Uterus (tissue), 4 donors: ENCODE data around the gene KLHL8. TPM values are rescaled to one million over a fixed set of nuclear protein-coding genes. Genes with fewer than 3 reads are reported as not detected.

Source experiments
- DNase-seq, 2 donors: peaks; one replicate each; pipeline ENCODE4 v3.0.0-alpha.2; 2019 to 2020
- H3K27ac ChIP-seq, 2 donors: fragments of 200-600 bp; sonication (generic); 1 replicate in 1 of 2; 2 replicates in 1 of 2; pipeline ENCODE4 v1.5.1; 2016 to 2018
- H3K27me3 ChIP-seq, 2 donors: fragments of 200-600 bp; sonication (generic); one replicate each; pipeline ENCODE4 v1.5.1; 2018 to 2019; ENCODE audit warnings: control low read depth in 1 of 2
- H3K36me3 ChIP-seq, 2 donors: fragments of 200-600 bp; sonication (generic); one replicate each; pipeline ENCODE4 v1.5.1; 2019; ENCODE audit warnings: control low read depth in 1 of 2
- H3K4me1 ChIP-seq, 2 donors: fragments of 200-600 bp; sonication (generic); one replicate each; pipeline ENCODE4 v1.5.1; 2018 to 2019; ENCODE audit warnings: control low read depth in 1 of 2
- H3K4me3 ChIP-seq, 2 donors: fragments of 200-600 bp; sonication (generic); 1 replicate in 1 of 2; 2 replicates in 1 of 2; pipeline ENCODE4 v1.5.1; 2018 to 2019; ENCODE audit warnings: mild to moderate bottlenecking in 1 of 2
- H3K9me3 ChIP-seq, 2 donors: fragments of 200-600 bp; sonication (generic); one replicate each; pipeline ENCODE4 v1.5.1; 2019; ENCODE audit warnings: control low read depth in 1 of 2
- CTCF ChIP-seq, 4 experiments: fragments of 200-600 bp in 2 of 4; fragments of 450-650 bp in 2 of 4; sonication (generic) in 2 of 4; IDR thresholded peaks; one replicate each; pipeline ENCODE4 v1.5.1; 2016 to 2019; ENCODE audit warnings: antibody characterized with exemption in 4 of 4, mild to moderate bottlenecking in 2 of 4, moderate library complexity in 1 of 4
- POLR2A ChIP-seq, 2 donors: fragments of 450-650 bp; IDR thresholded peaks; one replicate each; pipeline ENCODE4 v1.6.1; 2016; ENCODE audit warnings: antibody characterized with exemption in 2 of 2, mild to moderate bottlenecking in 1 of 2, moderate library complexity in 1 of 2
- intact Hi-C: fragments of 100-400 bp; cut with DNase I; formaldehyde crosslinking; loops from one replicate; pipeline ENCODE4 v1.15.1; 2023; ENCODE audit warnings: low total_unique reads
- total RNA-seq, 4 donors: library from RNA; depleted of rRNA in 3 of 4; stranded (reverse); fragments of >200 nt in 3 of 4; gene quantifications; one replicate each; pipeline versions ENCODE4 v1.1.0 to v1.2.4, GENCODE V29; 2014 to 2023
- donor health status: DM: yes; HTN: yes; CAD: no.

Gene KLHL8
- total RNA-seq = 10 to 100 TPM in 3 of 4 donors, 1 to 10 TPM in 1; 10.0 to 31.8 (median 24.5) TPM

- intact Hi-C loops = no loop called here
- TF ChIP-seq CTCF (IDR thresholded peaks at IDR 0.05) (peak in 1 of 4 experiments; percentile 30), POLR2A (IDR thresholded peaks at IDR 0.05) (peak; percentile 77 to 85)
Observed at GRCh38 chr4:87220094-87220822, at the start of gene KLHL8. TSS of gene KLHL8 (minus strand) at chr4:87220618. CDS start at chr4:87195539, 25,079 bp downstream.

DNA sequence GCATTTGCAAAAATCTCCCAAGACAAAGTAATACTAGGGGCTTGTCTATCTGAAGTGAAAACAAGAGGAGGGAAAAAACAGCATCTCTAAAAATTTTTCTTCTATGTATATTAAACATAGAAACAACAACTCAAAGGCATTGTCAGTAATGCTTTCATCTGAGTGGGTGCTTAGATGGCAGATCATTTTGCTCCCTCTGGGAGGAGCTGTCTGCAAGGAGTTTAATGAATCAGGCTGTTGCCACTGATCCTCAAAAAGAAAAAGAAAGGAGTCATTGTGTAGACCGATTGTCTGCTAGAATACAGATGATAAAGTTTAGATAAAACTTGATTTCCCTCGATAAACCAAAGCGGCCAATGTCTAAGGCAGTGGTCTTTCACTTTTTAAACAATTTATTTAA is 49.7 kb upstream of the KLHL8 start:
- Histone ChIP-seq H3K4me1 (peaks cover 0 to 9% of the 10 kb centered on the region in 2 donors), H3K9me3 (no peaks in the 10 kb centered on the region), H3K4me3 (no peak overlapping the region), H3K36me3 (no peaks in the 10 kb centered on the region), H3K27me3 (no peaks in the 10 kb centered on the region), H3K27ac (no peak overlapping the region)
- TF ChIP-seq CTCF (IDR thresholded peaks at IDR 0.05) (peak; percentile 34 to 52 (median 50)), POLR2A (IDR thresholded peaks at IDR 0.05) (no peak)
- intact Hi-C loops = no loop called here
- DNase-seq = no peak

More at GRCh38 chr4:87220094-87220822, at the start of gene KLHL8:
- H3K9me3 ChIP-seq = no peaks in the 10 kb centered on the region
- peak within 1 kb of the TSS; percentile 79 to 82 for H3K4me3 ChIP-seq
- H3K27me3 ChIP-seq = no peaks in the 10 kb centered on the region
- peak within 1 kb of the TSS; percentile 94 to 96 for H3K27ac ChIP-seq
- no peaks in the 10 kb centered on the region for H3K36me3 ChIP-seq
- peaks cover 0 to 4% of the 10 kb centered on the region in 2 donors for H3K4me1 ChIP-seq
- DNase-seq = peak; percentile 81 to 87

DNA sequence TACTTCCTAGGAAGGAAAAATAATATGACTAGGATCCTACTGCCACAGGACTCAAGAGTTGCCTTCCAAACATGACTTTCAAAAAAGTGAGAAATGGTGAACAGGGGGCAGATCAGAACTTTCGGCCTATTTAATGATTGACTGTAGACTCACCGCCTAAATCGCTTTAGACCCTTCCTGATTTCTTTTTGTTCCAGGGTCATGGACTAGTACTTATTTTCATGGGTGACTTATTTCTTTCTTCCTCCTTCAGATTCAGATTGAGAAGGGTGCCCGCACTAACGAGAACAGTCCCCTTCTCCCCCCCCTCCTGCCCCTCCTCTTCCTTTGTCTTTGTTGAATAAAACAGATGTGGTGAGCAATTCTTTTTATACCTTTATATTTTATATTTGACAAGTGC is 48.0 kb upstream of the KLHL8 start:
- Histone ChIP-seq H3K9me3 (no peaks in the 10 kb centered on the region), H3K4me3 (no peak overlapping the region), H3K4me1 (peaks cover 0 to 9% of the 10 kb centered on the region in 2 donors), H3K27me3 (no peaks in the 10 kb centered on the region), H3K36me3 (no peaks in the 10 kb centered on the region), H3K27ac (peak overlapping the region; percentile 60 to 72)
- no peak for DNase-seq
- TF ChIP-seq CTCF (IDR thresholded peaks at IDR 0.05) = no peak
- no peak for TF ChIP-seq POLR2A (IDR thresholded peaks at IDR 0.05)
- intact Hi-C loops = no loop called here

DNA sequence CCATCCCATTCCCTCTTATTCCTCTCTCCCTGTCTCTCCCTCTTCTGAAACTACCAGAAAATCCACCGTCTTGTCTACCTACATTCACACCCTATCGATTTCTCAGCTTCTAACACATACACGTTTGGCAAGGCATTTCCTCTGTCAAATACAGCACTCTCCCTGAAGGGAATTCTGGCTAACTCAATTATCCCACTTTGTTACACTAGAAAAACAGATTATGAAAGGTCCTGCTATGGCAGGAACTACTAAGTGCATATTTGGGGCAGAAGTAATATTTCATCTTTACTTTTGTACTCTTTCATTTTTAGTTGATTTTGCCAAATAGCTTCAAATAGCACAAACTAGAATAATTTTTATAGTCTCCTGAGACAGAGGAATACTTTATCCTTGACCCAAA is 46.6 kb upstream of the KLHL8 start:
- TF ChIP-seq POLR2A (IDR thresholded peaks at IDR 0.05) = no peak
- TF ChIP-seq CTCF (IDR thresholded peaks at IDR 0.05) = no peak
- no peak for DNase-seq
- no peak overlapping the region for H3K4me3 ChIP-seq
- peak overlapping the region; percentile 60 to 72 for H3K27ac ChIP-seq
- peaks cover 0 to 9% of the 10 kb centered on the region in 2 donors for H3K4me1 ChIP-seq
- intact Hi-C loops = no loop called here
- no peaks in the 10 kb centered on the region for H3K27me3 ChIP-seq
- H3K9me3 ChIP-seq = no peaks in the 10 kb centered on the region
- H3K36me3 ChIP-seq = no peaks in the 10 kb centered on the region

- Histone ChIP-seq H3K27ac (no peak overlapping the region), H3K27me3 (no peaks in the 10 kb centered on the region), H3K36me3 (no peaks in the 10 kb centered on the region), H3K9me3 (no peaks in the 10 kb centered on the region), H3K4me3 (no peak overlapping the region), H3K4me1 (peaks cover 0 to 4% of the 10 kb centered on the region in 2 donors)
- TF ChIP-seq CTCF (IDR thresholded peaks at IDR 0.05) = no peak
- TF ChIP-seq POLR2A (IDR thresholded peaks at IDR 0.05) = no peak
- DNase-seq = no peak
- intact Hi-C loops = no loop called here
Observed at GRCh38 chr4:87262886-87263285, 42.5 kb upstream of the KLHL8 start.
